Cardiac fibroblast (primary cell): ENCODE measurements around the gene ARID1A.

Source experiments
- DNase-seq, 2 donors: peaks; one replicate each; pipeline versions ENCODE4 v3.0.0 to v3.0.0-alpha.2; 2010; ENCODE audit warnings: low read depth in 2 of 2
- H3K4me3 ChIP-seq, 2 donors: replicated peaks in 1 of 2; 1 replicate in 1 of 2; 2 replicates in 1 of 2; pipeline ENCODE4 v1.5.1; 2011; ENCODE audit warnings: low read depth in 2 of 2, low read length in 2 of 2, mild to moderate bottlenecking in 2 of 2, moderate library complexity in 1 of 2
- TF ChIP-seq, protein P1 (sequence below): IDR thresholded peaks from one replicate; pipeline ENCODE4 v1.5.1; 2011; ENCODE audit warnings: low read depth, mild to moderate bottlenecking, low read length, inconsistent platforms

The ARID1A gene

DNA sequence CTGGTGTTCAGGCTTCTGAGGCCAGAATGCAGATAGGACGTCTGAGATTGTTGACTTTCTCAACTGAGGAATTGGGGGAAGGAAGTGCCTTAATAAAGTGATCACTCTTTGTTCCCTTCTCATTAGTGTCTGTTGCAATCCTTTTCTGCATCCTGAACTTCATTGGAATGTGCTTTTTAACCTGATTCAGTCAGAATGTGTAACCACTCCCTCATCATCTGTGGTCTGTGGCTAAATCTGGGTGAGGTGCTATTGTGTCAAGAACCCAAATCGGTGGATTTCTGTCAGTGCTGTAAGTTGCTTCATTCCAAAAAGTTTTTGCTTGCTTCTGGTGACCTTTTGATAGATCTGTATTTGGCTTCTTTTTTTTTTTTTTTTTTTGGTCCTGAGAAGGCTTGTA lies 38.2 kb downstream of the ARID1A start:
- DNase-seq = peak; percentile 83 to 92
- TF ChIP-seq, protein P1, sequence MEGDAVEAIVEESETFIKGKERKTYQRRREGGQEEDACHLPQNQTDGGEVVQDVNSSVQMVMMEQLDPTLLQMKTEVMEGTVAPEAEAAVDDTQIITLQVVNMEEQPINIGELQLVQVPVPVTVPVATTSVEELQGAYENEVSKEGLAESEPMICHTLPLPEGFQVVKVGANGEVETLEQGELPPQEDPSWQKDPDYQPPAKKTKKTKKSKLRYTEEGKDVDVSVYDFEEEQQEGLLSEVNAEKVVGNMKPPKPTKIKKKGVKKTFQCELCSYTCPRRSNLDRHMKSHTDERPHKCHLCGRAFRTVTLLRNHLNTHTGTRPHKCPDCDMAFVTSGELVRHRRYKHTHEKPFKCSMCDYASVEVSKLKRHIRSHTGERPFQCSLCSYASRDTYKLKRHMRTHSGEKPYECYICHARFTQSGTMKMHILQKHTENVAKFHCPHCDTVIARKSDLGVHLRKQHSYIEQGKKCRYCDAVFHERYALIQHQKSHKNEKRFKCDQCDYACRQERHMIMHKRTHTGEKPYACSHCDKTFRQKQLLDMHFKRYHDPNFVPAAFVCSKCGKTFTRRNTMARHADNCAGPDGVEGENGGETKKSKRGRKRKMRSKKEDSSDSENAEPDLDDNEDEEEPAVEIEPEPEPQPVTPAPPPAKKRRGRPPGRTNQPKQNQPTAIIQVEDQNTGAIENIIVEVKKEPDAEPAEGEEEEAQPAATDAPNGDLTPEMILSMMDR = no peak
- no peak overlapping the region for H3K4me3 ChIP-seq

DNA sequence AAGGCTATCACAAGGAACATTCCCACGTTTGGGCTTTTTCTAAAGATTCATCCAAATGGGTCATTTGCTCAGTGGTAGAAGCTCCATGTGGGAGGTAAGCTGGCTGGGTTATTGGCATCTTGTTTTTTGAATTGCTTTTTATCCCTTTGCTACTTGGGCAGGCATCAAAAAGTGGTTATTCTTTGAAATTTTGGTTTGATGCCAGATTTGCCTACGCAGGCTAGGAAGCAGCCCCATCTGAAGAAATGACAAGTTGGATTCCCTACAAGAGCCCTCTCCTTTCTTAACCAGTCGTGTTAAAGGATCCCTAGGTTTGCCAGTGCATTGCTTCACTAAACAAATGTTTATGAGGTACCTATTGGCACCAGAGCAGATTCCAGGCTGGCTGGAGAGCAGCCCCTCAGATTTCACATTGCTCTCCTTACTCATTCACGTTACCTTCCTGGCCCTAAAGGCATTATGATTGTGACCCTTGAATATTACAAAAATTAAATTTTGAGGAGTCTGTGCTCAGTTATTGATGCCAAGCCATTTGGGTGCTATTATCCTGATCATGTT lies 38.8 kb downstream of the ARID1A start:
- TF ChIP-seq, protein P1 = no peak
- H3K4me3 ChIP-seq = no peak overlapping the region
- DNase-seq = peak; percentile 50 to 82

DNA sequence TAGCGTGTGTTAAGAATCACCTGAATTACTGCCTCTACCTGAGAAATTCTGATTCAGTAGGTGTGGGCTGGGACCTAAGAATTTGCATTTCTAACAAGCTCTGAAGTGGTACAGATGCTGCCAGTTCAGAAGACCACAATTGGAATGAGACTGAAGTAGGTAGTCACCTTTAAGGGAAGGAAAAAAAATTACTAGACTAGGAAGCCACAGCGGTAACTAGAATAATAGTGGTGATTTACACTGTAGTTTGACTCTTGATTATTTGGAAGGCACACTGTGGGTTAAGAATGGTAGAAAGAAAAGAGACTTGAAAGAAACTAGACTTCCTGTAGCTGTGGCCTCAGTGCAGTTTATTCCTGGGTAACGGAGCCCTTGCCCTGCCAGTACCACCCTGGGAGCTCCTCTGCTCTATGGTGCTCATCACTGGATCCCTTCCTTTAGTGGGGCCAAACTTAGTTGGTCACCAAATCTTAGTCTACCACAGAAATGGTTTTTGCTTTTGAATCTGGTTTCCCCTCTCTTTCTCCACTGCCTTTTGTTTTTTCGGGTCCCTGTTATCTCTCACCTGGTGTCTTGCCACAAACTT lies 43.6 kb downstream of the ARID1A start:
- H3K4me3 ChIP-seq = no peak overlapping the region
- DNase-seq = no peak

DNA sequence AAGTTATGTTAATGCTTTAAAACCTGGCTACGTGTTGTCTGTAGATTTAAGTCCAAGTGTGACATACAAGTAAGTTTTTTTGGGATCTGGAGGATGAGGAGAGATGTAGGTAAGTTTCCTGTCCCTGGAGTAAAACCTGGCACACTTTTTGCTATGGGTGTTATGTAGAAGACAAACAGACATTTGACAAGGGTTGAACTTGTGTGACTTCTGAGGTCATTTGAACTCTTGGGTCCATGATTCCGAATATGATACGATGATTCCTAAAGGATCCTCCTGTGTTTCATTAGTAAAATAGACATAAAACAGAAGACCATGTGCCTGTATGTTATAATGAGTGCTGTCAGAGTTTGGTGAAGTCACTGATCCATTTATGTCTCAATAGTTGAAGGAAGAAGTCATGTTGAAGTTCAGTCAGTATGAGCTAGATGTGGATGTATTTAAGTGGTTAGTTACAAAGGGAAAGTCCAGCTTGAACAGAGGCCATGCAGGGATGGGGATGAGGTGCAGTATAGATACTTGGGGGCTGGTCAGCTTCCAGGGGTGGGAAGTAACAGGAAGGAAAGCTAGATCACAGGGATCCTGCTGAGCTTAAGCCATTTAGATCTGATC lies 44.3 kb downstream of the ARID1A start:
- no peak for DNase-seq
- TF ChIP-seq, protein P1 = no peak
- H3K4me3 ChIP-seq = no peak overlapping the region

More for the DNA sequence above, 43.6 kb downstream of the ARID1A start:
- TF ChIP-seq, protein P1 = no peak

DNA sequence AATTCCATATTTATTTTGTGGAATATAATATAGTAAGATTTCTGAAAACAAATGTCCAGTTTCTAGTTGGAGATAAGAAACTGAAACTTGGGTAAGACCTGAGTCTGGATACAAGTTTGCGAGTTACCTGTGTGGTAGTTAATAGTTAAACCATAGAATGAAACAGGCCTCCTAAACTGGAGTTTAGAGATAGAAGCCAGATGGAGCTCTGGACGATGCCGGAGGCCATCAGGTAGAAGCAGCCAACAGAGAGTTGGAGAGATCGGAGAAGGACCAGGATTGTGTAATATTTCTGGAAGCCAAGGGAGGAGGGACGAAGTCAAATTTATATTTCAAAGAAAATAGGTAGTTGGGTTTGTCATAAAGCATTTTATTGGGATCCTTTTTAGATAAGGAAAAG lies 45.1 kb downstream of the ARID1A start:
- DNase-seq = no peak
- TF ChIP-seq, protein P1 = no peak
- H3K4me3 ChIP-seq = no peak overlapping the region

DNA sequence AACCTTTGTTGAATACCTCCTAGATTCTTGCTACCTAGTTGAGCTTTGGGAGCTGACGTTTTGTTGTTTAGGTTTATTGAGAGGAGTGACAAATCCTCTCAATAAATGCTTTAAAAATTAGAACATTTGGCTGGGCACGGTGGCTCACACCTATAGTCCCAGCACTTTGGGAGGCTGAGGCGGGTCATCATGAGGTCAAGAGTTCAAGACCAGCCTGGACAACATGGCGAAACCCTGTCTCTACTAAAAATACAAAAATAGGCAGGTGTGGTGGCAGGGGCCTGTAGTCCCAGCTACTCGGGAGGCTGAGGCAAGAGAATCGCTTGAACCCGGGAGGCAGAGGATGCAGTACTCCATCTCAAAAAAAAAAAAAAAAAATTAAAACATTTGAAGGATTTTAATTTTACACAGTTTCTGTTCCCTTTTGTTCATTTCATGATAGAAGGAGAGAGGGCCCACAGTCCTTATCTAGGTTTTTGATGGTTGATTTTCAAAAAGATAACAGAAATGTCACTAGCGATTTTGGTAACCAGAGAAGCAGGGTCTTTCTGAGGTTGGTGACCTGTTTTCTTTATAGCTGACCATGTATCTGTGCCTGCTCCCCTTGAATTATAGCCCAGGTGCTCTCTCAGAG lies 47.7 kb downstream of the ARID1A start:
- TF ChIP-seq, protein P1 = no peak
- DNase-seq = no peak
- H3K4me3 ChIP-seq = no peak overlapping the region
